Measurements from ENCODE around the gene UPK2.

The UPK2 gene

GRCh38 chr11:118996926-118997626, 41.0 kb downstream of the UPK2 start:
- H3K4me3 ChIP-seq (ENCODE audit: low read depth, low read length) = peak overlapping the region; percentile 100
- DNase-seq (ENCODE audit: low read depth) = peak; percentile 76
- peak; percentile 43 for TF ChIP-seq CTCF (IDR thresholded peaks at IDR 0.05; ENCODE audit: low read depth, low read length)
- no peak for TF ChIP-seq MAX (IDR thresholded peaks at IDR 0.05; ENCODE audit: low read depth, low read length)
- TF ChIP-seq MYC (IDR thresholded peaks at IDR 0.05; ENCODE audit: low read depth, low read length) = peak; percentile 40; the same call in 1 of the 2 replicates

- DNase-seq (ENCODE audit: low read depth) = peak; percentile 95
- TF ChIP-seq MYC (IDR thresholded peaks at IDR 0.05; ENCODE audit: low read depth, low read length) (peak; percentile 88), POLR2A (IDR thresholded peaks at IDR 0.05; ENCODE audit: extremely low read depth, insufficient read length) (peak; percentile 99), CTCF (IDR thresholded peaks at IDR 0.05; ENCODE audit: low read depth, low read length) (peak; percentile 3), MAX (IDR thresholded peaks at IDR 0.05; ENCODE audit: low read depth, low read length) (peak; percentile 68)
- H3K4me3 ChIP-seq (ENCODE audit: low read depth, low read length) = peak within 1 kb of the TSS; percentile 100
Observed at GRCh38 chr11:118997627-118998387, 41.7 kb downstream of the UPK2 start, which contains the start of gene CENATAC. CENATAC (plus strand) TSS chr11:118998138; CDS start chr11:118998198, 60 bp downstream.

GRCh38 chr11:118998388-118998717, 42.3 kb downstream of the UPK2 start:
- TF ChIP-seq MAX (IDR thresholded peaks at IDR 0.05; ENCODE audit: low read depth, low read length) (no peak), POLR2A (IDR thresholded peaks at IDR 0.05; ENCODE audit: extremely low read depth, insufficient read length) (no peak), CTCF (IDR thresholded peaks at IDR 0.05; ENCODE audit: low read depth, low read length) (no peak), MYC (IDR thresholded peaks at IDR 0.05; ENCODE audit: low read depth, low read length) (no peak)
- H3K4me3 ChIP-seq (ENCODE audit: low read depth, low read length) = peak overlapping the region; percentile 100
- peak; percentile 22 for DNase-seq (ENCODE audit: low read depth)

GRCh38 chr11:118998822-118999221, 42.7 kb downstream of the UPK2 start:
- TF ChIP-seq CTCF (IDR thresholded peaks at IDR 0.05; ENCODE audit: low read depth, low read length) (no peak), MYC (IDR thresholded peaks at IDR 0.05; ENCODE audit: low read depth, low read length) (no peak), MAX (IDR thresholded peaks at IDR 0.05; ENCODE audit: low read depth, low read length) (no peak), POLR2A (IDR thresholded peaks at IDR 0.05; ENCODE audit: extremely low read depth, insufficient read length) (no peak)
- DNase-seq (ENCODE audit: low read depth) = no peak
- peak overlapping the region; percentile 100 for H3K4me3 ChIP-seq (ENCODE audit: low read depth, low read length)

GRCh38 chr11:119000906-119001305, 44.8 kb downstream of the UPK2 start:
- TF ChIP-seq MYC (IDR thresholded peaks at IDR 0.05; ENCODE audit: low read depth, low read length) (no peak), MAX (IDR thresholded peaks at IDR 0.05; ENCODE audit: low read depth, low read length) (no peak), POLR2A (IDR thresholded peaks at IDR 0.05; ENCODE audit: extremely low read depth, insufficient read length) (no peak), CTCF (IDR thresholded peaks at IDR 0.05; ENCODE audit: low read depth, low read length) (no peak)
- DNase-seq (ENCODE audit: low read depth) = no peak
- H3K4me3 ChIP-seq (ENCODE audit: low read depth, low read length) = no peak overlapping the region
